HG02571 (cell line): ENCODE data around the gene BAIAP2L1.
"Not testable (repeated sequence)": the region's sequence is repeated elsewhere in the genome, so short reads cannot be mapped to it uniquely, and the experiment has no call there.

ENCODE experiments used
- ATAC-seq: cut with Tn5 transposase; IDR thresholded peaks from one replicate; pipeline ENCODE4 v1.9.1; 2021; ENCODE audit warnings: mild to moderate bottlenecking, moderate library complexity; ENCODE audit not compliant: unreplicated experiment

The BAIAP2L1 gene

GRCh38 chr7:98323597-98324322, 77.1 kb downstream of the BAIAP2L1 start:
- no peak for ATAC-seq

GRCh38 chr7:98322331-98323270, 78.3 kb downstream of the BAIAP2L1 start:
- ATAC-seq: no peak

GRCh38 chr7:98321301-98321700, 79.6 kb downstream of the BAIAP2L1 start:
- no peak for ATAC-seq

- ATAC-seq: no peak
These were observed 81.7 kb downstream of the BAIAP2L1 start for GRCh38 chr7:98319176-98319575.

- ATAC-seq: no peak
These were observed 83.4 kb downstream of the BAIAP2L1 start for GRCh38 chr7:98317366-98318040.

- ATAC-seq: not testable (repeated sequence)
These were observed 84.8 kb downstream of the BAIAP2L1 start for GRCh38 chr7:98315994-98316527.

- peak; percentile 68 for ATAC-seq
These were observed 85.4 kb downstream of the BAIAP2L1 start for GRCh38 chr7:98315318-98315993.

GRCh38 chr7:98314469-98314868, 86.4 kb downstream of the BAIAP2L1 start:
- peak; percentile 46 for ATAC-seq

- no peak for ATAC-seq
These were observed 88.7 kb downstream of the BAIAP2L1 start for GRCh38 chr7:98312201-98312600.

- no peak for ATAC-seq
These were observed 91.3 kb downstream of the BAIAP2L1 start for GRCh38 chr7:98309566-98309965.

GRCh38 chr7:98307971-98308466, 92.9 kb downstream of the BAIAP2L1 start:
- ATAC-seq: no peak

- no peak for ATAC-seq
These were observed 94.8 kb downstream of the BAIAP2L1 start for GRCh38 chr7:98305951-98306535.

GRCh38 chr7:98303906-98304305, 97.0 kb downstream of the BAIAP2L1 start:
- ATAC-seq: no peak

- ATAC-seq: no peak
These were observed 97.6 kb downstream of the BAIAP2L1 start for GRCh38 chr7:98303176-98303865.

GRCh38 chr7:98301693-98302470, 99.0 kb downstream of the BAIAP2L1 start:
- no peak for ATAC-seq

GRCh38 chr7:98300595-98301372, 100.1 kb downstream of the BAIAP2L1 start:
- ATAC-seq: no peak

GRCh38 chr7:98297626-98298286, 103.1 kb downstream of the BAIAP2L1 start:
- ATAC-seq: no peak
